ENCODE measurements around the gene ABHD12. TPM values are rescaled to one million over a fixed set of nuclear protein-coding genes. Genes with fewer than 3 reads are reported as not detected.

ABHD12 gene
- total and polyA plus RNA-seq, 11 donors = 15.6 to 43.8 (median 26.5) TPM

DNA sequence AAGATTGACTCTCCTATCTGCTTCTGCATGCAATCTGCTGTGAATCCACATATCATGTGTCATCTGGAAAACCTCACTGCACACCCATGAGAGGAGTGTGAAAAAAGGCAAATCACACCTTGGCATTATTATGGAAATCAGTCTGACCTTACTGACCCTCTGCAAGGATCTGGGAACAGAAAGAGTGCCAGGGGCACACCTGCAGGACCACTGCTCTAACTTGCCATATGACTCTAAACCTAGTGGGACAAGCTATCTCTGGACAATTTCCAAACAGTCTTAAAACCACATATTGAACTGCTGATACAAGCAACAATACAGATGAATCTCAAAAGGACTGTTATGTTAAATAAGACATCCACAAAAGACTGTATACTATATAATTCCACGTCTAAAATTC, 50.3 kb downstream of the ABHD12 start:
- ATAC-seq (no peak), DNase-seq (no peak)
- no peaks in the 10 kb centered on the region for H3K9me3 ChIP-seq
- WGBS, 4 donors = 60 to 76% (median 72%) methylated on average over 1 of the region's 1 CpG
- peaks cover 0 to 11% (median 0%) of the 10 kb centered on the region in 12 donors for H3K4me1 ChIP-seq
- no peak overlapping the region for H3K27ac ChIP-seq
- TF ChIP-seq, protein P1, sequence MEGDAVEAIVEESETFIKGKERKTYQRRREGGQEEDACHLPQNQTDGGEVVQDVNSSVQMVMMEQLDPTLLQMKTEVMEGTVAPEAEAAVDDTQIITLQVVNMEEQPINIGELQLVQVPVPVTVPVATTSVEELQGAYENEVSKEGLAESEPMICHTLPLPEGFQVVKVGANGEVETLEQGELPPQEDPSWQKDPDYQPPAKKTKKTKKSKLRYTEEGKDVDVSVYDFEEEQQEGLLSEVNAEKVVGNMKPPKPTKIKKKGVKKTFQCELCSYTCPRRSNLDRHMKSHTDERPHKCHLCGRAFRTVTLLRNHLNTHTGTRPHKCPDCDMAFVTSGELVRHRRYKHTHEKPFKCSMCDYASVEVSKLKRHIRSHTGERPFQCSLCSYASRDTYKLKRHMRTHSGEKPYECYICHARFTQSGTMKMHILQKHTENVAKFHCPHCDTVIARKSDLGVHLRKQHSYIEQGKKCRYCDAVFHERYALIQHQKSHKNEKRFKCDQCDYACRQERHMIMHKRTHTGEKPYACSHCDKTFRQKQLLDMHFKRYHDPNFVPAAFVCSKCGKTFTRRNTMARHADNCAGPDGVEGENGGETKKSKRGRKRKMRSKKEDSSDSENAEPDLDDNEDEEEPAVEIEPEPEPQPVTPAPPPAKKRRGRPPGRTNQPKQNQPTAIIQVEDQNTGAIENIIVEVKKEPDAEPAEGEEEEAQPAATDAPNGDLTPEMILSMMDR (IDR thresholded peaks at IDR 0.05) = no peak
- intact Hi-C loops (cut with DNase I) = no loop called here
- H3K36me3 ChIP-seq = peaks cover 0 to 8% (median 0%) of the 10 kb centered on the region in 9 donors
- no peak overlapping the region for H3K4me3 ChIP-seq
- no peaks in the 10 kb centered on the region for H3K27me3 ChIP-seq

DNA sequence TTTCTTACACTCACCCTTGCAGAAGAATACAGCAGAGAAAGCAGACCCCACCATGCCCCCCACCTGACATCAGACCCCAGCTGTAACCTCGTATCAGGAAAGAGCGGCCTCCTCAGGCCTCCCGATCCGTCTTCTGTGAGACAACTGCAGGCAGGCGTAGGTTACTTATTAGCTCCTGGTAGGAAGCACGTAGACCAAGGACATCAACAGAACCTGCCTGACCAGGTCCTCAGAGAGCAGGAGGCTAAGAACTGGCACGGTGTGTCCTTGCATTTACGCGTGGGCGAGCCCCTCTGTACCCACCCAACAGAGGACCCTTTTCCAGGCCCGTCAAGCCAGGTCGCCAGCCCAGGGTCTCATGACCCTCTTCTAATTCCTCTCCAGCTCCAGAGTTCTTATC, 51.0 kb downstream of the ABHD12 start:
- DNase-seq = no peak
- intact Hi-C loops (cut with DNase I) = loop anchor here in 1 of 10 donors (5.0 kb wide), 1 partner anchor 58 kb away; no protein-coding TSS in a partner anchor
- H3K27ac ChIP-seq = no peak overlapping the region

DNA sequence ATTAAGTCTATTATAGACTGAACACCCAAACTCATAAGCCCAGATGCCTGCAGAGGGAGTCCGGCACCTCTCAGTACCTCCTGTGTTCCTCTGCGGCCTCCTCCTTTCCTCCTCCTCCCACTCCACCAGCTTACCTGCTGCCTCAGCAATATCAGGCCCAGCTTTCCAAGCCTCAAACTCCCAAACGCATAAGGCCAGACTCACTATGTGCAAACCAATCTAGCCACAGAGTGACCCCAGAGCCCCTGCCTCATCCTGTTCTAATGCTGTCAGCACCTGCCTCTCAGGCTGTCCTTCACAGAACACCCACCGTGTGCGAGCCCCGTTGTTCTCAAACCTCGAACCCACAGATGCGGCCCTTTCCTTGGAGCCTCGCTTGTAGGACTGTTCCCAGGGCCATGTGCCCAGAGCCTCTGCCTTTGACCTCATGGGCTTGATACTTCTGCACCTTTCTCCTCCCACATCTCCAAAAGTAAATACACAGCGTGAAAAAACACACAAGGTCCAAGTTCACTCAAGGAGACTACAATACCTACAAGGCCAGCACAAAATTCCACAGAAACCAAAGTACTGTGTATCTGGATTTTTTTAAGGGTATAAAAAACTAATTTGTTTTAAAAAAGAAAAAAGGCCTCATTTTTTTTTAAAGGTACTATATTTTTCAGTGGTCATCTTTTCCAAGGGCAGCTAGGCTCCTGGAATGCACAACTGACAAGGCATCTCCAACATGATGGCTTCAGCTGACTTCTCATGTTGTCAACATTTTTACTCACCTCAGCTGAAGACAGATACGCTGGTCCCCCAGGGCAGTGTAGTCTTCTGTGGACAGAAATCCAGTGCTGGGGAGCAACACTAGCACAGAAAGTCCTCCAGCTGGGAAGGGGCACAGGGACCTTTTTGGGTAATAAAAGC, 52.3 kb downstream of the ABHD12 start:
- WGBS, 4 donors = 84 to 90% (median 86%) methylated on average over 11 of the region's 11 CpGs
- TF ChIP-seq POLR2A (IDR thresholded peaks at IDR 0.05) = no peak
- TF ChIP-seq, protein P1 (IDR thresholded peaks at IDR 0.05) = no peak
- Histone ChIP-seq H3K4me3 (no peak overlapping the region), H3K4me1 (peaks cover 0 to 11% (median 0%) of the 10 kb centered on the region in 12 donors), H3K27me3 (no peaks in the 10 kb centered on the region), H3K36me3 (peaks cover 0 to 8% (median 0%) of the 10 kb centered on the region in 9 donors), H3K9me3 (no peaks in the 10 kb centered on the region), H3K27ac (no peak overlapping the region)
- intact Hi-C loops (cut with DNase I) = loop anchor here in 1 of 10 donors (5.0 kb wide), 1 partner anchor 59 kb away; no protein-coding TSS in a partner anchor
- ATAC-seq = no peak
- DNase-seq = no peak

More for the DNA sequence above, 51.0 kb downstream of the ABHD12 start:
- H3K27me3 ChIP-seq = no peaks in the 10 kb centered on the region
- ATAC-seq = peak in 1 of 4 donors; percentile 18
- WGBS, 4 donors = 89 to 93% (median 92%) methylated on average over 12 of the region's 12 CpGs
- TF ChIP-seq, protein P1 (IDR thresholded peaks at IDR 0.05) = no peak
- no peak for TF ChIP-seq POLR2A (IDR thresholded peaks at IDR 0.05)
- peaks cover 0 to 11% (median 0%) of the 10 kb centered on the region in 12 donors for H3K4me1 ChIP-seq
- no peaks in the 10 kb centered on the region for H3K9me3 ChIP-seq
- H3K36me3 ChIP-seq = peaks cover 0 to 8% (median 0%) of the 10 kb centered on the region in 9 donors
- no peak overlapping the region for H3K4me3 ChIP-seq

All from heart left ventricle (tissue), 16 donors.